H1 (cell line): ENCODE measurements around the gene COX7A2. TPM values are rescaled to one million over a fixed set of nuclear protein-coding genes. Genes with fewer than 3 reads are reported as not detected.

Source experiments
- CTCF ChIA-PET: fragments of 300-600 bp; sonication (Branson Sonifier 250); formaldehyde crosslinking; loops from one replicate; lab custom pipeline; 2021; ENCODE audit not compliant: partially characterized antibody; lab: Charles Lee
- POLR2A ChIA-PET: fragments of 300-600 bp; sonication (Branson Sonifier 250); formaldehyde crosslinking; loops from one replicate; lab custom pipeline; 2021; ENCODE audit warnings: inconsistent platforms; ENCODE audit not compliant: partially characterized antibody; lab: Charles Lee
- DNase-seq, 2 experiments: peaks; one replicate each; pipeline versions ENCODE4 v3.0.0 to v3.0.0-alpha.2; 2010 to 2022; ENCODE audit warnings: low spot score in 2 of 2, low read depth in 1 of 2, mixed read lengths in 1 of 2
- FAIRE-seq: peaks from 2 replicates; lab custom pipeline; 2011; peaks lifted over from hg19 to GRCh38; lab: Jason Lieb, UNC
- H2AFZ ChIP-seq: 2 replicates; pipeline ENCODE4 v1.8.1; 2012; ENCODE audit warnings: low read length, inconsistent platforms
- H2AK5ac ChIP-seq: 2 replicates; pipeline ENCODE4 v1.6.1; 2013; ENCODE audit warnings: low read depth, low read length
- H2BK120ac ChIP-seq: replicated peaks from 2 replicates; pipeline ENCODE3; 2013; ENCODE audit warnings: low read depth, low read length, inconsistent platforms
- H2BK12ac ChIP-seq: 2 replicates; pipeline ENCODE4 v1.6.1; 2013; ENCODE audit warnings: low read depth, low read length
- H2BK15ac ChIP-seq: 2 replicates; pipeline ENCODE4 v1.6.1; 2013; ENCODE audit warnings: low read length
- H2BK20ac ChIP-seq: 2 replicates; pipeline ENCODE4 v1.6.1; 2013; ENCODE audit warnings: low read length
- H2BK5ac ChIP-seq: 2 replicates; pipeline ENCODE4 v1.6.1; 2013; ENCODE audit warnings: low read depth, low read length
- H3K14ac ChIP-seq: 2 replicates; pipeline ENCODE4 v1.6.1; 2013; ENCODE audit warnings: inconsistent platforms; ENCODE audit not compliant: insufficient read length
- H3K18ac ChIP-seq: 2 replicates; pipeline ENCODE4 v1.6.1; 2013; ENCODE audit warnings: low read length; ENCODE audit errors: extremely low read depth
- H3K23ac ChIP-seq: 2 replicates; pipeline ENCODE4 v1.6.1; 2013; ENCODE audit warnings: inconsistent platforms; ENCODE audit not compliant: insufficient read length
- H3K23me2 ChIP-seq: 2 replicates; pipeline ENCODE4 v1.6.1; 2013; ENCODE audit warnings: low read depth, low read length
- H3K27ac ChIP-seq: 2 replicates; pipeline ENCODE4 v1.6.1; 2011; ENCODE audit warnings: low read depth, low read length, inconsistent platforms
- H3K27me3 ChIP-seq, 4 experiments: replicated peaks in 1 of 4; 1 replicate in 1 of 4; 2 replicates in 3 of 4; pipeline versions ENCODE4 v1.6.1 to v1.8.1; 2011 to 2013; ENCODE audit warnings: low read length in 3 of 4, mild to moderate bottlenecking in 3 of 4, inconsistent platforms in 2 of 4, mixed read lengths in 2 of 4, moderate library complexity in 1 of 4; ENCODE audit not compliant: control insufficient read depth in 3 of 4, insufficient read depth in 3 of 4; ENCODE audit errors: extremely low read depth in 1 of 4
- H3K36me3 ChIP-seq, 4 experiments: 2 replicates each; pipeline versions ENCODE4 v1.6.1 to v1.8.1; 2011 to 2013; ENCODE audit warnings: mild to moderate bottlenecking in 4 of 4, low read length in 3 of 4, moderate library complexity in 2 of 4, control low read depth in 1 of 4, inconsistent platforms in 1 of 4; ENCODE audit not compliant: insufficient read depth in 4 of 4, control insufficient read depth in 2 of 4
- H3K4ac ChIP-seq: replicated peaks from 2 replicates; pipeline ENCODE3; 2013; ENCODE audit warnings: low read length, low read depth, mixed read lengths, inconsistent platforms; ENCODE audit not compliant: insufficient read length
- H3K4me1 ChIP-seq, 4 experiments: replicated peaks in 1 of 4; 1 replicate in 1 of 4; 2 replicates in 3 of 4; pipeline versions ENCODE4 v1.6.1 to v1.8.1; 2011 to 2013; ENCODE audit warnings: low read length in 3 of 4, inconsistent platforms in 2 of 4, mixed read lengths in 1 of 4; ENCODE audit not compliant: insufficient read depth in 4 of 4, control insufficient read depth in 3 of 4
- H3K4me2 ChIP-seq, 2 experiments: 2 replicates each; pipeline versions ENCODE4 v1.6.1 to v1.8.1; 2011 to 2013; ENCODE audit warnings: low read depth in 2 of 2, low read length in 2 of 2, control low read depth in 1 of 2, inconsistent platforms in 1 of 2, mild to moderate bottlenecking in 1 of 2; ENCODE audit not compliant: insufficient read depth in 1 of 2
- H3K4me3 ChIP-seq, 4 experiments: fragments of 200-600, 300-600 bp in 1 of 4; sonication (generic), shearing (Covaris generic), sonication (Bioruptor Twin) in 1 of 4; 2 replicates each; pipeline versions ENCODE4 v1.5.1 to v1.8.1; 2011 to 2016; ENCODE audit warnings: low read length in 4 of 4, low read depth in 3 of 4, control low read depth in 2 of 4, inconsistent platforms in 2 of 4, mild to moderate bottlenecking in 2 of 4, mixed read lengths in 1 of 4, moderate library complexity in 1 of 4; ENCODE audit not compliant: insufficient read depth in 2 of 4; ENCODE audit errors: extremely low read depth in 1 of 4
- H3K56ac ChIP-seq: replicated peaks from 2 replicates; pipeline ENCODE3; 2013; ENCODE audit warnings: low read depth, mild to moderate bottlenecking, mixed read lengths, low read length, inconsistent platforms; ENCODE audit not compliant: insufficient read length
- H3K79me1 ChIP-seq: 2 replicates; pipeline ENCODE4 v1.6.1; 2013; ENCODE audit warnings: low read depth, low read length, control low read depth
- H3K79me2 ChIP-seq, 2 experiments: 2 replicates each; pipeline versions ENCODE4 v1.6.1 to v1.8.1; 2012 to 2013; ENCODE audit warnings: low read length in 2 of 2, mild to moderate bottlenecking in 2 of 2, inconsistent platforms in 1 of 2; ENCODE audit not compliant: insufficient read depth in 2 of 2, control insufficient read depth in 1 of 2
- H3K9ac ChIP-seq, 4 experiments: replicated peaks in 1 of 4; 1 replicate in 1 of 4; 2 replicates in 3 of 4; pipeline versions ENCODE4 v1.6.1 to v1.8.1; 2011 to 2013; ENCODE audit warnings: low read depth in 3 of 4, low read length in 3 of 4, control low read depth in 2 of 4, mild to moderate bottlenecking in 2 of 4, moderate library complexity in 2 of 4, inconsistent platforms in 1 of 4; ENCODE audit errors: extremely low read depth in 1 of 4
- H3K9me3 ChIP-seq, 2 experiments: 2 replicates each; pipeline versions ENCODE4 v1.6.1 to v1.8.1; 2012 to 2013; ENCODE audit warnings: mild to moderate bottlenecking in 2 of 2, moderate library complexity in 2 of 2, control low read depth in 1 of 2, inconsistent platforms in 1 of 2, low read depth in 1 of 2, low read length in 1 of 2, mixed read lengths in 1 of 2; ENCODE audit not compliant: insufficient read depth in 2 of 2
- H4K20me1 ChIP-seq, 2 experiments: replicated peaks in 1 of 2; 2 replicates each; pipeline versions ENCODE3 to v1.8.1; 2011 to 2013; ENCODE audit warnings: inconsistent platforms in 2 of 2, low read length in 2 of 2, mild to moderate bottlenecking in 1 of 2; ENCODE audit not compliant: insufficient read depth in 2 of 2, control insufficient read depth in 1 of 2
- H4K5ac ChIP-seq: 2 replicates; pipeline ENCODE4 v1.6.1; 2013; ENCODE audit warnings: low read length, low read depth, mixed read lengths, inconsistent platforms; ENCODE audit not compliant: insufficient read length
- H4K8ac ChIP-seq: 2 replicates; pipeline ENCODE4 v1.8.0; 2013; ENCODE audit warnings: mild to moderate bottlenecking, moderate library complexity, low read length, inconsistent platforms; ENCODE audit not compliant: insufficient read depth; ENCODE audit errors: extremely low read depth
- H4K91ac ChIP-seq: replicated peaks from 2 replicates; pipeline ENCODE3; 2013; ENCODE audit warnings: low read length, mixed read lengths, inconsistent platforms; ENCODE audit not compliant: insufficient read length
- ATF3 ChIP-seq: IDR thresholded peaks from 2 replicates; pipeline ENCODE4 v1.6.1; 2011; ENCODE audit warnings: low read depth, mild to moderate bottlenecking, low read length; ENCODE audit not compliant: insufficient read depth
- EGR1 ChIP-seq: IDR thresholded peaks from 2 replicates; pipeline ENCODE4 v1.6.1; 2011; ENCODE audit warnings: low read depth, low read length, borderline replicate concordance
- HDAC6 ChIP-seq: IDR thresholded peaks from one replicate; pipeline ENCODE4 v1.7.1; 2012; ENCODE audit warnings: low read depth, mild to moderate bottlenecking, inconsistent platforms, low read length, moderate library complexity
- KDM1A ChIP-seq: fragments of 200-600, 300-600 bp; sonication (generic); IDR thresholded peaks from 2 replicates; pipeline ENCODE4 v1.7.1; 2016; ENCODE audit warnings: mild to moderate bottlenecking, low read length, borderline replicate concordance
- SP4 ChIP-seq: IDR thresholded peaks from 2 replicates; pipeline ENCODE4 v1.6.1; 2012; ENCODE audit warnings: low read length, inconsistent platforms
- SRF ChIP-seq: IDR thresholded peaks from 2 replicates; pipeline ENCODE4 v1.6.1; 2011; ENCODE audit warnings: mild to moderate bottlenecking, low read depth, low read length, moderate library complexity
- TEAD4 ChIP-seq: IDR thresholded peaks from 2 replicates; pipeline ENCODE4 v1.6.1; 2012; ENCODE audit warnings: low read depth, low read length, inconsistent platforms, mixed read lengths
- YY1 ChIP-seq: IDR thresholded peaks from 2 replicates; pipeline ENCODE4 v1.6.1; 2011; ENCODE audit warnings: low read depth, mild to moderate bottlenecking, low read length
- WGBS, 2 experiments: shearing (Covaris generic) in 1 of 2; methylation state at CpG; one replicate each; pipeline versions ENCODE4 v1.1.6 to v1.1.7; 2013 to 2015; ENCODE audit warnings: low lambda C conversion rate in 2 of 2, mixed read lengths in 2 of 2, inconsistent platforms in 1 of 2, low coverage in 1 of 2, missing lambda C conversion rate in 1 of 2; ENCODE audit not compliant: insufficient replicate concordance in 2 of 2, insufficient coverage in 1 of 2, insufficient read length in 1 of 2; ENCODE audit errors: extremely low coverage in 1 of 2, missing lambda C conversion rate in 1 of 2; 5-methylcytosine and 5-hydroxymethylcytosine counted together
- polyA plus RNA-seq, 7 experiments: library from polyadenylated mRNA; depleted of rRNA in 3 of 7; stranded (reverse) in 5 of 7; unstranded in 2 of 7; fragments of >200 nt in 5 of 7; fragments of 200-250 nt in 2 of 7; gene quantifications; 1 replicate in 5 of 7; 2 replicates in 1 of 7; 4 replicates in 1 of 7; pipeline versions ENCODE4 v1.2.1 to v1.2.3, GENCODE V29; 2011 to 2013; ENCODE audit warnings: missing spikeins in 2 of 7, mixed read lengths in 2 of 7
- total RNA-seq: library from RNA; stranded (reverse); fragmentation: NEBNext Ultra II Directional; extraction: Animal tissue kit (Norgen Biotek cat#: 25700); gene quantifications from 2 replicates; pipeline ENCODE4 v1.2.1, GENCODE V29; 2021

COX7A2 gene
- total and polyA plus RNA-seq, 2 of the 8 experiments (the other 6 are each of a cell fraction or from before 2014, with no cell fraction given): 262 to 468 TPM

GRCh38 chr6:75262716-75263400 lies 19.3 kb upstream of the COX7A2 start:
- H3K36me3 ChIP-seq: peaks cover 2 to 42% (median 9%) of the 10 kb centered on the region in 4 experiments; a peak in 5 of 8 replicates
- 86% methylated on average over 4 of the region's 4 CpGs; no CpG with 5 or more reads in 1 of the 2 experiments for WGBS, 2 experiments
- H3K23ac ChIP-seq: no peak overlapping the region
- H3K56ac ChIP-seq: no peak overlapping the region
- no peaks in the 10 kb centered on the region for H3K27me3 ChIP-seq
- H2BK15ac ChIP-seq: no peak overlapping the region
- H3K23me2 ChIP-seq: no peaks in the 10 kb centered on the region
- no peak overlapping the region for H3K4me2 ChIP-seq
- peaks cover 0 to 38% of the 10 kb centered on the region in 2 experiments; a peak in 2 of 4 replicates for H3K79me2 ChIP-seq
- CTCF ChIA-PET: interaction anchor here (0.6 to 2.0 kb wide), 7 partner anchors 13 to 1608 kb away, joined by 3 to 6 read pairs (median 4); no protein-coding TSS in a partner anchor
- no peak overlapping the region for H3K27ac ChIP-seq
- no peak overlapping the region for H2BK20ac ChIP-seq
- H3K18ac ChIP-seq: no peak overlapping the region
- no peak overlapping the region for H4K5ac ChIP-seq
- H3K79me1 ChIP-seq: no peaks in the 10 kb centered on the region
- no peak overlapping the region for H3K4ac ChIP-seq
- no peaks in the 10 kb centered on the region for H3K9me3 ChIP-seq
- H4K91ac ChIP-seq: no peak overlapping the region
- TF ChIP-seq SP4 (no peak), YY1 (no peak), ATF3 (no peak), HDAC6 (no peak), EGR1 (no peak), SRF (no peak), TEAD4 (no peak), KDM1A (no peak)
- H4K8ac ChIP-seq: no peak overlapping the region
- H4K20me1 ChIP-seq: no peaks in the 10 kb centered on the region
- no peak overlapping the region for H2BK12ac ChIP-seq
- no peak overlapping the region for H2AFZ ChIP-seq
- no peak overlapping the region for H3K9ac ChIP-seq
- H2AK5ac ChIP-seq: no peak overlapping the region
- H3K4me1 ChIP-seq: peaks cover 0 to 3% (median 1%) of the 10 kb centered on the region in 4 experiments; a peak in 2 of 7 replicates
- DNase-seq (no peak), FAIRE-seq (no peak)
- no peak overlapping the region for H2BK5ac ChIP-seq
- POLR2A ChIA-PET: interaction anchor here (0.6 kb wide), 1 partner anchor 1801 kb away, joined by 3 read pairs; the partner anchor contains the start of gene MTO1
- no peak overlapping the region for H2BK120ac ChIP-seq
- H3K4me3 ChIP-seq: no peak overlapping the region
- H3K14ac ChIP-seq: no peak overlapping the region
